Activated CD4-positive, alpha-beta memory T cell treated with anti-CD3 and anti-CD28 coated beads for 36 hours (primary cell): ENCODE results near the gene GLYR1. TPM values are rescaled to one million over a fixed set of nuclear protein-coding genes. Genes with fewer than 3 reads are reported as not detected.
"Not testable (repeated sequence)": the region's sequence is repeated elsewhere in the genome, so short reads cannot be mapped to it uniquely, and the experiment has no call there.

Source experiments
- CTCF ChIA-PET: fragments of 350-600 bp; sonication (Branson Sonifier 250); formaldehyde crosslinking; loops from one replicate; lab custom pipeline; 2021; ENCODE audit warnings: antibody characterized with exemption, inconsistent platforms; lab: Charles Lee
- POLR2A ChIA-PET: fragments of 350-600 bp; sonication (Branson Sonifier 250); formaldehyde crosslinking; loops from one replicate; lab custom pipeline; 2021; ENCODE audit warnings: antibody characterized with exemption; lab: Charles Lee
- DNase-seq: peaks from one replicate; pipeline ENCODE4 v3.0.0-alpha.2; 2020
- H3K27ac Mint-ChIP-seq: one replicate; pipeline ENCODE4 v1.8.0; 2021; ENCODE audit warnings: mixed read lengths
- H3K27me3 Mint-ChIP-seq: one replicate; pipeline ENCODE4 v1.8.0; 2021; ENCODE audit warnings: mixed read lengths
- H3K36me3 Mint-ChIP-seq: one replicate; pipeline ENCODE4 v1.8.0; 2021; ENCODE audit warnings: mixed read lengths
- H3K4me1 Mint-ChIP-seq: one replicate; pipeline ENCODE4 v1.8.0; 2021; ENCODE audit warnings: low read depth, mixed read lengths
- H3K4me3 Mint-ChIP-seq: one replicate; pipeline ENCODE4 v1.8.0; 2021; ENCODE audit warnings: mild to moderate bottlenecking, mixed read lengths
- H3K9me3 Mint-ChIP-seq: one replicate; pipeline ENCODE4 v1.8.0; 2021; ENCODE audit warnings: mixed read lengths
- intact Hi-C: fragments of 100-400 bp; cut with micrococcal nuclease; formaldehyde crosslinking; loops from one replicate; pipeline ENCODE4 v1.15.1; 2023
- total RNA-seq, 2 experiments: library from RNA; stranded (reverse); gene quantifications; one replicate each; pipeline ENCODE4 v1.2.3, GENCODE V29; 2021

The GLYR1 gene
- 10 to 100 TPM; 71.6 to 73.3 TPM for total RNA-seq

DNA sequence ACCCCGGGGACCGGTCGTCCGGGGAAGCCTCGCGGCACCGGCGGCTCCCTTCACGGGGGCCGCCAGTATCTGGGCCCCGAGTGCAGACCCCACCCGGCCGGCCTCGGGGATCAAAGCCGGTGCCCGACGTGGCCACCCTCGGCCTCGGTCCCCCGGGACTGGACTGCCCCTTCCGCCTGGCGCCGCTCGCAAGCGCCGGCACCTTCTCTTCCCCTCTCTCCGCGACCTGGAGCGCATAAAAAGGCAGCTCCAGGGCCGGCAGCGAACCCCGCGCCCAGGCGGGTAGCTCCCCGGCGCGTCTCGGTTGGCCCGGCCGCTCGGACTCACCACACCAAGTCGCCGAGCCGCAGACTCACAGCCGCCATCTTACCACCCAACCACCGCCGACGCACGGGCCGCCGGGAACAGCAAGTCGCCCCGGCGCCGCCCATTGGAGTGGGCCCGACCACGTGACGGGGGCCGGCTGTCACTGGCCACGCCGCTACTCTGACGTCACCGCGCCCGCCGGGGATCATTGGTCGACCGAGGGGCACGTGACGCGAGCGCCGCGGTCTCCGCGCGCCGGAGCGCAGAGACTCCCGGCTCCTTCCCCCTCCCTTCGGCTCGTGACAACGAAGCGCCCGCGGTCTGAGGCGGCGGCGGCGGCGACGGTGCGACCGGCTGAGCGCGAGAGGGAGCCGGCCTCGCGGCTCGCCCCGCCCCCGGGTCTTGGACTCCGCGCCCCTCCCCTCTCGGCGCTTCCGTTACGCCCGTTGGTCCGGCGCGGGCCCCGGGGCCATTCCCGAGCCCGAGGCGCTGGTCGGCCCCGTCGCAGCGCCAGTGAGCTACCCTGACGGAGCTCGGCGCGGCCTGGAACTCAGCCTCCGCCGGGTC is at the start of gene GLYR1, which contains the start of gene UBN1:
TSS of gene GLYR1 (minus strand) at position 388 of the 873 bp plus-strand sequence. CDS start at position 365, 23 bp downstream.
TSS of gene UBN1 (plus strand) at position 581 of the 873 bp plus-strand sequence. CDS start 5,437 bp downstream, outside the sequence.
- POLR2A ChIA-PET: interaction anchor here (0.7 kb wide), 1 partner anchor 113 kb away, joined by 3 read pairs; the partner anchor contains the start of gene DNAAF8
- intact Hi-C loops: loop anchor here (1.0 to 5.0 kb wide), 3 partner anchors 45 to 250 kb away; partner anchors contain the start of genes EEF2KMT and ROGDI
- CTCF ChIA-PET: no interaction called here

DNA sequence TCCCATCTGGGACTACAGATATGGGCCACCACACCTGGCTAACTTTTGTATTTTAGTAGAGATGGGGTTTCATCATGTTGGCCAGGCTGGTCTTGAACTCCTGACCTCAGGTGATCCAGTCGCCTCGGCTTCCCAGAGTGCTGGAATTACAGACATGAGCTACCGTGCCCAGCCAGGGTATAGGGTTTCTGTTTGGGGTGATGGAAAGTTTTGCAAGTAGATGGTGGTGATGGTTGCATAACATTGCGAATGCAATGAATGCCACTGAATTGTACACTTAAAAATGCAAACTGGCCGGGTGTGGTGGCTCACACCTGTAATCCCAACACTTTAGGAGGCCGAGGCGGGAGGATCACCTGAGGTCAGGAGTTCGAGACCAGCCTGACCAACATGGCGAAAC is 49.7 kb upstream of the GLYR1 start:
- CTCF ChIA-PET, H3K27me3 Mint-ChIP-seq, H3K4me3 Mint-ChIP-seq, H3K9me3 Mint-ChIP-seq, POLR2A ChIA-PET, H3K27ac Mint-ChIP-seq, H3K4me1 Mint-ChIP-seq, intact Hi-C loops, DNase-seq, H3K36me3 Mint-ChIP-seq: not testable (repeated sequence)

More for the DNA sequence above, at the start of gene GLYR1, which contains the start of gene UBN1:
- Mint-ChIP-seq H3K27me3 (no peaks in the 10 kb centered on the region), H3K9me3 (no peaks in the 10 kb centered on the region), H3K4me3 (peak within 1 kb of the TSS; percentile 90), H3K36me3 (peaks cover 20% of the 10 kb centered on the region), H3K27ac (peak within 1 kb of the TSS; percentile 79), H3K4me1 (peaks cover 52% of the 10 kb centered on the region)
- peak; percentile 100 for DNase-seq

DNA sequence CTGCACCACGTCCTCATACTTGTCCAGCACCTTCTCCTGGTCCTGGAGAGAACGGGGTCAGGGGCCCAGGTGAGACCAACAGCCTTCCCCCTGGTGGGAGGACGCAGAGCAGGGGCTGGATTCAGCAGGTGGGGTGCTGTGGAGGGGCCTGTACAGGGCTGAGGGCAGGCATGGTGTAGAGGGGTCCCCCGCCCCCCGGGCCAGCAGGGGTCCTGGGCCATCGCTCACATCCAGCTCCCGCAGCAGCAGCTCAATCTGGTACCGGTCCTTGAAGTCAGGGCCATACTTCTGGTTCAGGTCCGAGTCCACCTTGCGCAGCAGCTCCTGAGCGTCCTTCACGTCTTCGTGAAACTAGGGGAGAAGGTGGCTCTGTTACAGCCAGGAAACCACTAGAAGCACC is 48.3 kb upstream of the GLYR1 start:
- intact Hi-C loops: no loop called here
- Mint-ChIP-seq H3K27me3 (no peaks in the 10 kb centered on the region), H3K27ac (no peak overlapping the region), H3K9me3 (no peaks in the 10 kb centered on the region), H3K36me3 (no peaks in the 10 kb centered on the region), H3K4me3 (no peak overlapping the region), H3K4me1 (no peaks in the 10 kb centered on the region)
- DNase-seq: no peak
- POLR2A ChIA-PET: no interaction called here
- CTCF ChIA-PET: interaction anchor here (0.7 kb wide), 1 partner anchor 10 kb away, joined by 3 read pairs; no protein-coding TSS in a partner anchor

DNA sequence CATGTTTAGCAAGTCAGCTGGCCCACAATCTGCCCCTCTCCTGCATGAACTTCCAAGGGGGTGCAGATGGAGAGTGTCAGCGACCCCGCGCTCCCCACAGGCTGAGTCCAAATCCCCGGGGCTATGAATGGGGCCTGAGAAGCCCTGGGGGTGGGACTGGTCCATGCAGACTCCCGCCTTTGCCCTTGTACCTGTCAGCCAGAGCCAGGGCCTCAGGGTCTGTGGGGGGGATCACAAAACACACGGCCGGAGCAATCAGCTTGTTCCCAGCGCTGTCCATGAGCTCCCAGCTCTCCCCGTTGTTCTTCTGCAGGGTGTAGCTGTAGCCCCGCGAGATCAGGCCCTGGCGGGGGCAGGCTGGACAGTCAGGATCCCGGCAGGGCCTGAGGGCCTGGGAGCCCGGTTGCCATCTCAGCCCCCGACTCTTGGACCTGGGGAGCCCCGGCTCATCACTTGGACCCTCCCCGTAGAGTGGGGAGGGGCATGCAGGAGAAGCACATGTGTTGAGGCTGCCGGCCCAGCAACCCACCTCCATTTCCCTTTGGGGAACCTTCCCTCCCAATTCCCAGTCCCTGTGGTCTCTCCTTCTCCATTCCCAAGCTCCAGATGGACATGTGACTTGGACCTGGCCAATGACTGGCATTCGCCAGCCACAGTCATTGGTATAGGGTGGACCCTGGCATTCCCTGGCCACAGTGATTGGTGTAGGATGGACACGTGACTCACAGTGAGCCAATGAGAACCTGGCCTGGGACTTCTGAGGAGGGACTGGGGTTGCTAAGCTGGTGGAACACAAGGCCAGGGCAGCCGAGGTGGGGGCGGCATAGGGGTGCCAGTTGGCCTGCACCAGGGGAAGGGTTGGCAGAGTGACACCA is 47.4 kb upstream of the GLYR1 start:
- no peaks in the 10 kb centered on the region for H3K4me1 Mint-ChIP-seq
- H3K36me3 Mint-ChIP-seq: no peaks in the 10 kb centered on the region
- no peaks in the 10 kb centered on the region for H3K27me3 Mint-ChIP-seq
- H3K9me3 Mint-ChIP-seq: no peaks in the 10 kb centered on the region
- CTCF ChIA-PET: no interaction called here
- intact Hi-C loops: no loop called here
- H3K27ac Mint-ChIP-seq: no peak overlapping the region
- POLR2A ChIA-PET: no interaction called here
- no peak for DNase-seq
- H3K4me3 Mint-ChIP-seq: no peak overlapping the region

DNA sequence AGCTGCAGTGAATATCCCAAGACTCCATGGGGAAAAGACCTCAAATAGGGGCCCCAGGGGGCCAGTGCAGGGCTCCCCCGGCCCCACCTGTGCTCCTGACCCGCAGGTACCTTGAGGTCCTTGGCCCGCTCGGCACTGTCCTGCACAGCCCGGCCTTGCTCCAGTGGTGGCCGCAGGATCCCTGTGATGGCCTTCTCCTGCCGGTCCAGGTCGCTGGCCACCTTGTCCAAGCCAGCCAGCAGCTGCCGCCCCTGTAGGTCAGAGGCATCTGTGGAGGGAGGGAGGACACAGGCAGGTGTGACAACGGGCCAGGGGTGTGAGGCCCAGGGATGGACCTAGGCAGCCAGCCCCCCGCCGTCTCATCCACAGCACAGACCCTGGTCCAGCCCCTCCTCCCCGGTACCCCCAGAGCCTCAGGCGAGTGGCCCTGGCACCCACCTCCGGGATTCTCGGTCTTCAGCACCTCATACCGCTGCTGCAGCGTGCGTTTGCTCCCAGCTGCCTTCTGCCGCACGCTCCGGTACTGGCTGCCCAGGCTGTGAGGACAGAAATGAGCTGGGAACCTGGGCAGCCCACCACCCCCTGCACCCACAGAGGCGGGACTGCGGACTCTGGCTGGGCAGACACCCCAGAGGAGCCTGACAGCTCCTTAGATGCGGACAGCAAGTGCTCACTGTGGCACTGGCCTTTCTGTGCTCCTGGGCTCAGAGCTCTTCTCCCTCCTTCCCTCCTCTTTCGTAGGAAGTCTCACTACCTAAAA is 46.2 kb upstream of the GLYR1 start:
- H3K36me3 Mint-ChIP-seq: no peaks in the 10 kb centered on the region
- intact Hi-C loops: no loop called here
- H3K4me3 Mint-ChIP-seq: no peak overlapping the region
- POLR2A ChIA-PET: no interaction called here
- CTCF ChIA-PET: no interaction called here
- H3K27me3 Mint-ChIP-seq: no peaks in the 10 kb centered on the region
- DNase-seq: no peak
- no peaks in the 10 kb centered on the region for H3K4me1 Mint-ChIP-seq
- no peak overlapping the region for H3K27ac Mint-ChIP-seq
- no peaks in the 10 kb centered on the region for H3K9me3 Mint-ChIP-seq

DNA sequence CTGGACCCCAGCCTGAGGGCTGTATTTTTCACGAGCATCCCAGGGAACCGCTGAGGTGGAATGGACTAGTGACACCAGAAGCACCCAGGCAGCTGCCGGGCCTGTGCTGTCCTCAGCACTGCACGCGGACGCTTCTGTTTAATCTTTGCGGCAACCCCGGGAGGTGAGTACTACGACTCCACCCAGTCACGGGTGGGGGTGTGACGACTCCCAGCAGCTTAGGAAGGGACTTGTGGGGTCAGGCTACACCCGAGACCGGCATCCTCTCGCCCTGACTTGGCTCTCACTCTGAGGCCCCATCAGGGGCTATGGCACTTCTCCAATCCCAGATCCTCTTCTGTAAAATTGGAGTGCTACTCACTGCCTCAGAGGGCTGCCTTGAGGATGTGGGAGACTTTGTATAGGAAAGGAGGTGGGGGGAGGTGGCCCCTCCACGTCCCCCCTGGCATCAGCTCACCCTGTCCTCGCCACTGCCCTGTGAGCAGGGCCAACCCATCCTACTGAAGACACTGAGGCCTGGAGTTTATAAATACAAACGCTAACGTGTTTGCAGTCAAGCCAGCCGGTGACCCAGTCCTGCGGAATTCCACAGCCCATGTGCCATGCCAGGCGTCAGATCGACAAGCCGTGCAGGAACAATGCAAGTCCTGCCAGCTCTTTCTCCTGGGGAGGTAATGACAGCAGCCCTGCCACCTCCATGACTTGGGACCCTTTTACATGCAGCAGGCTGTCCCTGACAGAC is 45.4 kb upstream of the GLYR1 start:
- CTCF ChIA-PET: no interaction called here
- Mint-ChIP-seq H3K36me3 (no peaks in the 10 kb centered on the region), H3K9me3 (no peaks in the 10 kb centered on the region)

DNA sequence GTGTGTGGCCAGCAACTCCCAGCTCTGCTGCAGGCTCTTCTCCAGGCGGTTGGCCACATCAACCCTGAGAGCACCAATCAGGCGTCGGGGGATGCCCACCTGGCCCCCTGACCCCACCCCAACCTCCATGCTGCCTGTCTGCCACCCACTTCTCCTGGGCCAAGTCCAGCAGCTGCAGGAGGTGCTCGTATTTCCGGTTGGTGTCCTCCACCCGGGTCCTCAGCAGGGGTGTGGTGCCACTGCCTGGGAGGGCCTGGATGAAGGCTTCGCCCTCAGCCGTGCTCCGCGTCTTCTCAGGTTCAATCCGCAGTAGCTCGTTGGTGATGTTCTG is 44.8 kb upstream of the GLYR1 start:
- no peaks in the 10 kb centered on the region for H3K9me3 Mint-ChIP-seq
- H3K27ac Mint-ChIP-seq: no peak overlapping the region
- no peaks in the 10 kb centered on the region for H3K4me1 Mint-ChIP-seq
- no peaks in the 10 kb centered on the region for H3K36me3 Mint-ChIP-seq
- no peak overlapping the region for H3K4me3 Mint-ChIP-seq
- POLR2A ChIA-PET: interaction anchor here (1.0 kb wide), 1 partner anchor 17 kb away, joined by 3 read pairs; no protein-coding TSS in a partner anchor
- CTCF ChIA-PET: no interaction called here
- no peaks in the 10 kb centered on the region for H3K27me3 Mint-ChIP-seq
- intact Hi-C loops: no loop called here
- no peak for DNase-seq

More for the DNA sequence above, 45.4 kb upstream of the GLYR1 start:
- H3K27ac Mint-ChIP-seq: no peak overlapping the region
- no peaks in the 10 kb centered on the region for H3K27me3 Mint-ChIP-seq
- H3K4me3 Mint-ChIP-seq: no peak overlapping the region
- DNase-seq: no peak
- intact Hi-C loops: no loop called here
- H3K4me1 Mint-ChIP-seq: no peaks in the 10 kb centered on the region
- POLR2A ChIA-PET: interaction anchor here (1.0 kb wide), 1 partner anchor 18 kb away, joined by 3 read pairs; no protein-coding TSS in a partner anchor

DNA sequence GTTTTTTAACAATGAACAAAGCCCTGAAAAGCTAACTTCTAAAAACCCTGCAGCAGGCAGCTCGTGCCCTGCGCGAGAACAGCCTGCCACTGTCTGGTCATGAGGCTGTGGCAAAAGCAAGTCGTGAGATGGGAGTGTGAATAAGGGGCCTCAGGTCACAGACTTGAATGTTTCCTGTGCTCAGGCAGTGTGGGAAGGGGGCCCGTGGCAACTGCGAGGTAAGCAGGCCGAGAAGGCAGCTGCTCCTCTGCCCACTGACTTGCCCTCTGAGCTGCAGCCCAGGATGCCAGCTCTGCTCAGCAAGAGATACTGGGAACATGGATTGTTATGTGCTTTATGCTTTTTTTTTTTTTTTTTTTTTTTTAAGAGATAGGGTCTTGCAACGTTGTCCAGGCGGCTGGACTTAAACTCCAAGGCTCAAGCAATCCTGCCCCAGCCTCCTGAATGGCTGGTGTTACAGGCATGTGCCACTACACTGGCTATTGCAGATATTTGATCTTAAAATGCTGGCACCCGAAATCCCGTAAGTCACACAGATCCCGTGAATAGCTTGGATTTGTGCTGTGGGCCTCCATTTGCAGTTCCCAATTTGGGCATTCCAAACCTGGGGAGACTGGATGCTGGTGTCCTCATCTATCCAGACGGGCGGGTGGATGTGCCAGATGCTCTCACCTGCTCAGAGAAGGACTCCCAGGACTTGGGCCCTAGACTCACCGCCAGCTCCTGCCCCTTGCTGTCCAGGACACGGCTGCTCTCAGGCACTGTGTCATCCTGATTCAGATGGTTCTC is 44.2 kb upstream of the GLYR1 start:
- DNase-seq: no peak
- ChIA-PET CTCF (no interaction called here), POLR2A (no interaction called here)
- no peak overlapping the region for H3K27ac Mint-ChIP-seq
- H3K9me3 Mint-ChIP-seq: no peaks in the 10 kb centered on the region
- no peak overlapping the region for H3K4me3 Mint-ChIP-seq
- intact Hi-C loops: no loop called here
- no peaks in the 10 kb centered on the region for H3K27me3 Mint-ChIP-seq
- H3K4me1 Mint-ChIP-seq: no peaks in the 10 kb centered on the region
- H3K36me3 Mint-ChIP-seq: no peaks in the 10 kb centered on the region

DNA sequence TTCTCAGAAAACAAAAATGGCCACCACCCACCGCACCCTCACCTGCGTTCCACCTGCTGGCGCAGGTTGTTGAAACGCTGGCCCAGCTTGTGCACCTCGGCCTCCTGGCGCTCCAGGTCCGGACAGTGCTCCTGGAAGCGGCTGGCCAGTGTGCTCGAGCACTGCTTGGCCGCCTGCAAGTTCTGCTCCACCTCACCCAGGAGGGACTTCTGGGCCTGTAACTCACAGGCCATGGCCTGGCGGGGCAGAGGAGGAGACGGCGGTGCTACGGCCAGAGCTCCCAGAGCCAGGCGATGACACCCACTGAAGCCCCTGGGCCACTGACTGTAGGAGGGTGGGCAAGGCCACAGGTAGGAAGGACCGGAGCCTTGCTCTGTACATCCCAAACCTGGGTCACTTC is 43.6 kb upstream of the GLYR1 start:
- no peak overlapping the region for H3K4me3 Mint-ChIP-seq
- H3K4me1 Mint-ChIP-seq: no peaks in the 10 kb centered on the region
- peaks cover 3% of the 10 kb centered on the region for H3K36me3 Mint-ChIP-seq
- no peaks in the 10 kb centered on the region for H3K9me3 Mint-ChIP-seq
- no peak overlapping the region for H3K27ac Mint-ChIP-seq
- DNase-seq: no peak
- POLR2A ChIA-PET: no interaction called here
- CTCF ChIA-PET: no interaction called here
- no peaks in the 10 kb centered on the region for H3K27me3 Mint-ChIP-seq
- intact Hi-C loops: no loop called here

DNA sequence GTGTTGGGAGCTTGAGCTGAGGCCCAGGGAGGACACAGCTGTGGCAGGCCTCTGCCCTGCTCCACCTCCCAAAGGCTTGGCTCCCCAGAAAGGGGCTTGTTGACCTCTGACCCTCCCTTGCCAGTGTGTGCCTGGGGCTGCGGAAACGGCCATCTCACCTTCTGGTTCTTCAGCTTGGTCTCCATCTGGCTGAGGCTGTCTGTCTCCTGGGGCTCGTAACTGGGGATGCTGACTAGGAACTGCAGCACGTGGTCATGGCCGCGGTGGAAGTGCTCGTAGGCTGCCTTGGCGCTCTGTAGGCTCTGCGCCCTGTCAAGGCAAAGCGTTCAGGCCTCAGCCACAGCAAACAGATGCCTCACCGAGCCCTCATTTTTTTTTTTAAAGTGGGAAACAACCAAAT is 42.9 kb upstream of the GLYR1 start:
- ChIA-PET CTCF (no interaction called here), POLR2A (no interaction called here)
- Mint-ChIP-seq H3K36me3 (peaks cover 7% of the 10 kb centered on the region), H3K4me1 (no peaks in the 10 kb centered on the region), H3K27ac (no peak overlapping the region), H3K9me3 (no peaks in the 10 kb centered on the region), H3K27me3 (no peaks in the 10 kb centered on the region), H3K4me3 (no peak overlapping the region)
- DNase-seq: no peak
- intact Hi-C loops: no loop called here
